Thyroid gland (tissue), 4 donors: ENCODE data around the gene STAT1. TPM values are rescaled to one million over a fixed set of nuclear protein-coding genes. Genes with fewer than 3 reads are reported as not detected.

ENCODE experiments used
- DNase-seq, 2 donors: peaks; one replicate each; pipeline ENCODE4 v3.0.0-alpha.2; 2019
- H3K27ac ChIP-seq, 3 donors: fragments of 200-600 bp; sonication (generic); 1 replicate in 2 of 3; 2 replicates in 1 of 3; pipeline ENCODE4 v1.5.1; 2016 to 2019; ENCODE audit warnings: mild to moderate bottlenecking in 1 of 3, moderate library complexity in 1 of 3
- H3K27me3 ChIP-seq: fragments of 200-600 bp; sonication (generic); one replicate; pipeline ENCODE4 v1.5.1; 2019
- H3K36me3 ChIP-seq, 2 donors: fragments of 200-600 bp; sonication (generic); one replicate each; pipeline ENCODE4 v1.5.1; 2016 to 2019
- H3K4me1 ChIP-seq, 2 donors: fragments of 200-600 bp; sonication (generic); one replicate each; pipeline ENCODE4 v1.5.1; 2017 to 2019
- H3K4me3 ChIP-seq, 3 donors: fragments of 200-600 bp; sonication (generic); replicated peaks in 1 of 3; 1 replicate in 2 of 3; 2 replicates in 1 of 3; pipeline ENCODE4 v1.5.1; 2016; ENCODE audit warnings: mild to moderate bottlenecking in 1 of 3
- H3K9me3 ChIP-seq: fragments of 200-600 bp; sonication (generic); one replicate; pipeline ENCODE4 v1.5.1; 2017
- POLR2A ChIP-seq, 2 donors: fragments of 450-650 bp; IDR thresholded peaks; one replicate each; pipeline ENCODE4 v1.6.1; 2017; ENCODE audit warnings: antibody characterized with exemption in 2 of 2, mild to moderate bottlenecking in 2 of 2, moderate library complexity in 1 of 2
- WGBS, 2 donors: methylation state at CpG; one replicate each; pipeline ENCODE4 v1.1.5; 2017; 5-methylcytosine and 5-hydroxymethylcytosine counted together
- intact Hi-C: fragments of 100-400 bp; cut with DNase I; formaldehyde crosslinking; loops from one replicate; pipeline ENCODE4 v1.15.1; 2023
- total RNA-seq, 4 donors: library from RNA; depleted of rRNA; stranded (reverse); fragments of >200 nt; gene quantifications; one replicate each; pipeline ENCODE4 v1.2.3, GENCODE V29; 2016
- TF ChIP-seq, protein P1 (sequence below), 6 experiments: fragments of 200-600 bp in 3 of 6; fragments of 450-650 bp in 3 of 6; sonication (generic) in 3 of 6; IDR thresholded peaks; one replicate each; pipeline ENCODE4 v1.5.1; 2016 to 2019; ENCODE audit warnings: antibody characterized with exemption in 6 of 6, mild to moderate bottlenecking in 2 of 6, inconsistent platforms in 1 of 6, moderate library complexity in 1 of 6

Gene STAT1
- total RNA-seq, 4 donors from 2014 or later: 38.0 to 87.7 (median 61.3) TPM

DNA sequence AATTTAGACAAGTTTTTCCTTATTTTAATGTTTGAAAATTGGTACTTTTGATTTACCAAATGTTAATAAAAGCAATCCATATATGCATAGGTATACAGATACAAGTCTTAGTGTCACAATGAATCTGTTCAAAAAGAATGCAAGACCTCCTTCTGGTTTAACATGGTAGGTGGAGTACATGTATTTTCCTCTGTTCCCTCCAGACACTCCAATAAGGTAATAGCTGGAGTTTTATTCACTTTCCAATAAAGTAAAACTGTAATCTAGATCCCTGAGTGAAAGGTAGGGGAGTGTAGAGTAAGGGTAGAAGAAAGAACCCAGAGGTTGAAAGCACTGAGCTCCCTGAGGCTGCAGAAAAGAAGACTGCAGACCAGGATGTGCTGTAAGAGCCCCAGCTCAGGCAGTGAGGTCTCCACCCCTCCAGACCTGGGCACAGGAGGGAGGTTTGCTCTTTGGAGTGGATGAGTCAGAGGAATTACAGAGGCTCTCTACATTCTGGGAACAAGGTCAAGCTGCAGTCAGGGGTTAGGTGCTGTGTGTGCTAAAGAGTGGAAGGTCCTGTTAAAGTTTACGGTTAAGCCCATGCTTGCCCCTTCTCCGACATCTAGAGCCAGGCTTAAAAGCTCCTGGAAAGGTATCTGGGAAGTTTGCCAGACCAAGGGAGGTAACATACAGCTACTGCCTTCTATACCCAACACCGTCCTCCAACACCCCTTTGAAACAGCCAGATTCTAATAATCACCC, 27.6 kb upstream of the STAT1 start:
- WGBS, 2 donors: 27 to 47% methylated on average over 3 of the region's 3 CpGs
- intact Hi-C loops: no loop called here
- Histone ChIP-seq H3K36me3 (no peaks in the 10 kb centered on the region), H3K4me3 (no peak overlapping the region), H3K27me3 (no peaks in the 10 kb centered on the region), H3K9me3 (no peaks in the 10 kb centered on the region), H3K27ac (no peak overlapping the region), H3K4me1 (peaks cover 0 to 7% of the 10 kb centered on the region in 2 donors)
- TF ChIP-seq POLR2A (IDR thresholded peaks at IDR 0.05): no peak
- TF ChIP-seq, protein P1, sequence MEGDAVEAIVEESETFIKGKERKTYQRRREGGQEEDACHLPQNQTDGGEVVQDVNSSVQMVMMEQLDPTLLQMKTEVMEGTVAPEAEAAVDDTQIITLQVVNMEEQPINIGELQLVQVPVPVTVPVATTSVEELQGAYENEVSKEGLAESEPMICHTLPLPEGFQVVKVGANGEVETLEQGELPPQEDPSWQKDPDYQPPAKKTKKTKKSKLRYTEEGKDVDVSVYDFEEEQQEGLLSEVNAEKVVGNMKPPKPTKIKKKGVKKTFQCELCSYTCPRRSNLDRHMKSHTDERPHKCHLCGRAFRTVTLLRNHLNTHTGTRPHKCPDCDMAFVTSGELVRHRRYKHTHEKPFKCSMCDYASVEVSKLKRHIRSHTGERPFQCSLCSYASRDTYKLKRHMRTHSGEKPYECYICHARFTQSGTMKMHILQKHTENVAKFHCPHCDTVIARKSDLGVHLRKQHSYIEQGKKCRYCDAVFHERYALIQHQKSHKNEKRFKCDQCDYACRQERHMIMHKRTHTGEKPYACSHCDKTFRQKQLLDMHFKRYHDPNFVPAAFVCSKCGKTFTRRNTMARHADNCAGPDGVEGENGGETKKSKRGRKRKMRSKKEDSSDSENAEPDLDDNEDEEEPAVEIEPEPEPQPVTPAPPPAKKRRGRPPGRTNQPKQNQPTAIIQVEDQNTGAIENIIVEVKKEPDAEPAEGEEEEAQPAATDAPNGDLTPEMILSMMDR (IDR thresholded peaks at IDR 0.05): no peak
- DNase-seq: peak; percentile 74 to 76

DNA sequence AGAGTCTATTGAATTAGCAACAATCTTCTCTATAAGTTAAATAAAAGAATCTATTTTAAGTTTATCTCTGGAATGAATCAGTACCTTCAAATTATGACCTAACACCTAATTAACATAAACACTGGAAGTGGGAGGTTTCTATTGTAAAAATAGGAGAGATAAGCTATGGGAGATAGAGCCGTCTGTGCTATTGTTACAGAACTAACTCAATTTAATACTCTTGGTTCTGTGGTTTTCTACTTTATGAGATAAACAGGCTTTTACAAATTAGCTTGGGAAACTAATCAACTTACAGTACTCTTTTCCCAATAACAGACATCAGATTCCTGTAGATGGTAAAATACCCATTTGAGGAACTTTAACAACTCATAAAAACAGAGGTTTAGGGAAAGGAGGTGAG, 25.6 kb upstream of the STAT1 start:
- no peaks in the 10 kb centered on the region for H3K36me3 ChIP-seq
- H3K4me3 ChIP-seq: no peak overlapping the region
- intact Hi-C loops: no loop called here
- no peaks in the 10 kb centered on the region for H3K9me3 ChIP-seq
- H3K27me3 ChIP-seq: no peaks in the 10 kb centered on the region
- WGBS, 2 donors: 94% methylated on average over 1 of the region's 1 CpG
- peaks cover 0 to 12% of the 10 kb centered on the region in 2 donors for H3K4me1 ChIP-seq
- TF ChIP-seq, protein P1 (IDR thresholded peaks at IDR 0.05): no peak
- TF ChIP-seq POLR2A (IDR thresholded peaks at IDR 0.05): no peak
- H3K27ac ChIP-seq: no peak overlapping the region
- DNase-seq: no peak

DNA sequence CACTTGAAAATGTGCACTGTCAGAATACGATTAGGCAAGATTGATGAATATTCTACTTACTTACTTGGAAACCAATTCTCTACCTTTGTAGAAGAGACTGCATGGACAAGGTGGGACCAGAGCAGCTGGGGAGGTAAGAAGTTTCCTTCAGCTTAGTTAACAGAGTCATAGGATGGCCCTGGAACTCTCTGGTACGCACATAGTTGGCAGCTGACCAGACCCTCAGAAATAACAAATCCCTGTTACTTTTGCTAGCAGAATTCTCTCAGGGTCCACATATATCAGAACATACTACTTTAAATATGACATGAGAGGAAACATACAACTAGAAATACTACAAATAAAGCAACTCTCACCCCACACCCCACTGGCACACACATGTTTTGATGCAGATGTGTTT, 24.8 kb upstream of the STAT1 start:
- intact Hi-C loops: no loop called here
- Histone ChIP-seq H3K9me3 (no peaks in the 10 kb centered on the region), H3K36me3 (no peaks in the 10 kb centered on the region), H3K4me3 (no peak overlapping the region), H3K4me1 (peaks cover 0 to 12% of the 10 kb centered on the region in 2 donors), H3K27me3 (no peaks in the 10 kb centered on the region), H3K27ac (no peak overlapping the region)
- peak; percentile 36 to 39 for DNase-seq
- 78 to 85% methylated on average over 2 of the region's 2 CpGs for WGBS, 2 donors
- TF ChIP-seq POLR2A (IDR thresholded peaks at IDR 0.05): no peak

DNA sequence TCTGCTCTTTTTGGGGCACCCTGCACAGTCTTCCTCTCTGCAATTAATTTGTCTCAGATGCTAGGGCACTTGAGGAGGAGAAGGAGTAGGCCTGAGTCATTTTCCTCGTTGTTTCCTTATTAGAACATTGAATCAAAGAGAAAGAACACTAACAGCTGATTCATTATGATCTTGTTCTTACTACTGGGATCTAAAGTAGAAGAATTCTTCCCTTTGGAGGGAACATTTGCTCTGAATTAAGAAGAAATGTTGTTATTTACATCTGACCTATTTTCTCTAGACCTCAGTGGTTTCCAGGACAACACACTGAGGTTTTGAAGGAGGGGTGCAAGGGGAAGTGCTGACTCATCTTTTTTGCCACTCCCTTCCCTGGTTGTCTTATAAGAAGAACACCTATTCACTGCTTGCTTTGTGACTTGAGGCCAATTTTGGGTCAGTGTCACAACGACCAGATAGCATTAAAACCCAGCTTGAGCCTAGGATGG, 24.3 kb upstream of the STAT1 start:
- DNase-seq: no peak
- H3K27ac ChIP-seq: no peak overlapping the region
- H3K27me3 ChIP-seq: no peaks in the 10 kb centered on the region
- 62 to 77% methylated on average over 2 of the region's 2 CpGs for WGBS, 2 donors
- H3K9me3 ChIP-seq: no peaks in the 10 kb centered on the region
- H3K4me1 ChIP-seq: peaks cover 0 to 12% of the 10 kb centered on the region in 2 donors
- TF ChIP-seq, protein P1 (IDR thresholded peaks at IDR 0.05): no peak
- no peak for TF ChIP-seq POLR2A (IDR thresholded peaks at IDR 0.05)
- no peaks in the 10 kb centered on the region for H3K36me3 ChIP-seq
- intact Hi-C loops: no loop called here
- H3K4me3 ChIP-seq: no peak overlapping the region

DNA sequence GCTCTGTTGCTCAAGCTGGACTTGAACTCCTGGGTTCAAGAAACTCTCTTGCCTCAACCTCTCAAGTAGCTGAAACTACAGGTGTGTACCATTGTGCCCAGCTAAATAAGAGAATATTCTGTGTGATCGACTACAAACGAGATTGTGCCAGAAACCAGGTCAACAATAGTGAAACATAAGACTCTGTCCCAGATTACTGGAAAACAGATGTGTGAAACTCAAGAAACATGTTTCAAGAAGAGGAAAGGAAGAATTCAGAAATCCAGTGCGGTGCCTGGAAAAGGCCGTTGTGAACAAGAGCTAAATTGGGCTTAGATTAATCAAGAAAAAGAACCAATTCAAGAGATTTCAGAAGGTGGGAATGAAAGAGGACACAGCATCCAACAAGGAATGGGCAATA, 23.4 kb upstream of the STAT1 start:
- Histone ChIP-seq H3K36me3 (no peaks in the 10 kb centered on the region), H3K27ac (no peak overlapping the region), H3K27me3 (no peaks in the 10 kb centered on the region), H3K4me3 (no peak overlapping the region), H3K4me1 (peaks cover 0 to 12% of the 10 kb centered on the region in 2 donors), H3K9me3 (no peaks in the 10 kb centered on the region)
- no peak for DNase-seq
- TF ChIP-seq POLR2A (IDR thresholded peaks at IDR 0.05): no peak
- TF ChIP-seq, protein P1 (IDR thresholded peaks at IDR 0.05): no peak
- intact Hi-C loops: no loop called here
- WGBS, 2 donors: 92 to 95% methylated on average over 4 of the region's 4 CpGs
